Cardiac fibroblast (primary cell): ENCODE data around the gene SPEN.
"Not testable (repeated sequence)": the region's sequence is repeated elsewhere in the genome, so short reads cannot be mapped to it uniquely, and the experiment has no call there.

Source experiments
- DNase-seq, 2 donors: peaks; one replicate each; pipeline versions ENCODE4 v3.0.0 to v3.0.0-alpha.2; 2010; ENCODE audit warnings: low read depth in 2 of 2
- H3K4me3 ChIP-seq, 2 donors: replicated peaks in 1 of 2; 1 replicate in 1 of 2; 2 replicates in 1 of 2; pipeline ENCODE4 v1.5.1; 2011; ENCODE audit warnings: low read depth in 2 of 2, low read length in 2 of 2, mild to moderate bottlenecking in 2 of 2, moderate library complexity in 1 of 2
- CTCF ChIP-seq: IDR thresholded peaks from one replicate; pipeline ENCODE4 v1.5.1; 2011; ENCODE audit warnings: low read depth, mild to moderate bottlenecking, low read length, inconsistent platforms

The SPEN gene

GRCh38 chr1:15916916-15917315 is 69.4 kb downstream of the SPEN start:
- H3K4me3 ChIP-seq = no peak overlapping the region
- DNase-seq = no peak
- TF ChIP-seq CTCF = no peak

- peak; percentile 67 to 81 for DNase-seq
- no peak for TF ChIP-seq CTCF
- H3K4me3 ChIP-seq = no peak overlapping the region
Measured at GRCh38 chr1:15918962-15919715, 71.6 kb downstream of the SPEN start.

GRCh38 chr1:15923241-15923640 is 75.7 kb downstream of the SPEN start:
- TF ChIP-seq CTCF = no peak
- peak; percentile 69 to 86 for DNase-seq
- no peak overlapping the region for H3K4me3 ChIP-seq

GRCh38 chr1:15926448-15926847 is 78.9 kb downstream of the SPEN start:
- DNase-seq, H3K4me3 ChIP-seq: not testable (repeated sequence)

- no peak for TF ChIP-seq CTCF
- no peak for DNase-seq
Measured at GRCh38 chr1:15928971-15929965, 81.8 kb downstream of the SPEN start.

GRCh38 chr1:15931401-15931800 is 83.9 kb downstream of the SPEN start:
- DNase-seq = no peak

More at GRCh38 chr1:15928971-15929965, 81.8 kb downstream of the SPEN start:
- H3K4me3 ChIP-seq = no peak overlapping the region

More at GRCh38 chr1:15931401-15931800, 83.9 kb downstream of the SPEN start:
- TF ChIP-seq CTCF = no peak
- no peak overlapping the region for H3K4me3 ChIP-seq
